ENCODE measurements around the gene TRIM47.
A peak's percentile ranks its signal among the peaks of the same experiment; 100 is the strongest.

TRIM47 gene

DNA sequence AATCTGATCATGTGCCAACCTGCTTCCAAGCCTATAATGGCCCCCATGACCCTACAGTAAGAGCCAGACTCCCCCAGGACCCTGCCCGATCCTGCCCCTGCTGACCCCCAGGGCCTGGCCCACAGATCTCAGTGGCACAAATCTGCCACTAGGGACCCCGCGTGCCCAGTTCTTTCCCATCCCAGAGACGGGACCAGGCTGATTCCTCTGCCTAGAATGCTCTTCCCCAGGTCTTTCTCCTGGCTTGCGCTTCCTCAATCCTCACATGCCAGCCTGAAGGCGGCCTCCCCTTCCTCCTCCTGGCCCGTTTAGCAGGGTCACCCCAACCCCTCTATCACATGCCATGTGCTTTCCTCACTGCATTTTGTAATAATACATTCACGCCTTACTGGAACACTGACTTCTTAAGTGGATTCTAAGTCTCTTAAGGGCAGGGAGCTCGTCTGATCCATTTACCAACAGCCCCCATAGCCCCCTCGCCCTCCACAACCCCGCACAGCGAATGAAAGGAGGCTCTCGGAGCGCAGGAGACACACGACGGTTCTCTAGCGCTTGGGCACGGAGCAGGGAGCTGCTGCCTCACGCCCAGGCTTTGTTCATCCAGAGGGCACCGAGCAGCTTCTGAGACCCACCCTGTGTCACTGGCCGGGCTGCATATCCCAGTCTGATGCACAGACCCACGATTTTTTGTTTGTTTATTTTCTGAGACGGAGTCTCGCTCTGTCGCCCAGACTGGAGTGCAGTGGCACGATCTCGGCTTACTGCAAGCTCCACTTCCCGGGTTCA, 17.2 kb upstream of the TRIM47 start:
- H3K4me3 Mint-ChIP-seq = peak overlapping the region; percentile 81 to 84 (median 83)
- TF ChIP-seq, protein P1, sequence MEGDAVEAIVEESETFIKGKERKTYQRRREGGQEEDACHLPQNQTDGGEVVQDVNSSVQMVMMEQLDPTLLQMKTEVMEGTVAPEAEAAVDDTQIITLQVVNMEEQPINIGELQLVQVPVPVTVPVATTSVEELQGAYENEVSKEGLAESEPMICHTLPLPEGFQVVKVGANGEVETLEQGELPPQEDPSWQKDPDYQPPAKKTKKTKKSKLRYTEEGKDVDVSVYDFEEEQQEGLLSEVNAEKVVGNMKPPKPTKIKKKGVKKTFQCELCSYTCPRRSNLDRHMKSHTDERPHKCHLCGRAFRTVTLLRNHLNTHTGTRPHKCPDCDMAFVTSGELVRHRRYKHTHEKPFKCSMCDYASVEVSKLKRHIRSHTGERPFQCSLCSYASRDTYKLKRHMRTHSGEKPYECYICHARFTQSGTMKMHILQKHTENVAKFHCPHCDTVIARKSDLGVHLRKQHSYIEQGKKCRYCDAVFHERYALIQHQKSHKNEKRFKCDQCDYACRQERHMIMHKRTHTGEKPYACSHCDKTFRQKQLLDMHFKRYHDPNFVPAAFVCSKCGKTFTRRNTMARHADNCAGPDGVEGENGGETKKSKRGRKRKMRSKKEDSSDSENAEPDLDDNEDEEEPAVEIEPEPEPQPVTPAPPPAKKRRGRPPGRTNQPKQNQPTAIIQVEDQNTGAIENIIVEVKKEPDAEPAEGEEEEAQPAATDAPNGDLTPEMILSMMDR (IDR thresholded peaks at IDR 0.05; ENCODE audit: unreplicated experiment in 3 of 3) = no peak
- peak overlapping the region; percentile 35 to 51 (median 48) for H3K27ac Mint-ChIP-seq
- peaks cover 14% of the 10 kb centered on the region for H3K36me3 Mint-ChIP-seq (ENCODE audit: low read depth)
- no peaks in the 10 kb centered on the region for H3K27me3 Mint-ChIP-seq (ENCODE audit: low read depth)
- H3K9me3 Mint-ChIP-seq = no peaks in the 10 kb centered on the region
- peaks cover 23% of the 10 kb centered on the region for H3K4me1 Mint-ChIP-seq

DNA sequence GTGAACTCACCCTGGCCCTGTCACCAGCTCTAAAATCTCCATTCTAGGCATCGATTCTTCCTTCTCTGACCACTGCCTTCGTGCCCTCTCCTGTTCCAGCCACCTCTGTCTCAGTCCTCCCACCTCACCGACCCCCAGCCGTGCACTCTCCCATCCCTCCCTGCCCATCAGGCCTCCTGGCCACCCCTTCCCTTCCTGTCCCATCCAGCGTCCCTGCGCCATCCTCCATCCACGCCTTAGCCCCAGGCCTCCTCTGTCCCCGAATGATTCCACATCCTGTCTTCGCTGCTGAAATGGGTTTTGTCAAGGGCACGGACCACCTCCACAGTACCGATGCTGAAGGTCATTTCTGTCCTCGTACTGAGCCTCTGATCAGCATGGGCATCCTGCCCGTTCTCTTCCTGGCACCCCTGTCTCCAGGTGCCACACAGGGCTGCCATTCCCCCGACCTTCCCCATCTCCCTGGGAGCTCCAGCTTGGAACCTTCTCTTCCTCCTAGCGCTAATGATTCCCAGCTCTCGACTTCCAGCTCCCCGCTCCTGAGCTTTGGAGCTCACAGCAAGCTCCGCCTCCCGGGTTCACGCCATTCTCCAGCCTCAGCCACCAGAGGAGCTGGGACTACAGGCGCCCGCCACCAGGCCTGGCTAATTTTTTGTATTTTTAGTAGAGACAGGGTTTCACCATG, 15.8 kb upstream of the TRIM47 start:
- peaks cover 23% of the 10 kb centered on the region for H3K4me1 Mint-ChIP-seq
- H3K36me3 Mint-ChIP-seq (ENCODE audit: low read depth) = peaks cover 13% of the 10 kb centered on the region
- no peaks in the 10 kb centered on the region for H3K9me3 Mint-ChIP-seq
- H3K4me3 Mint-ChIP-seq = peak overlapping the region; percentile 68 to 77 (median 72)
- TF ChIP-seq, protein P1 (IDR thresholded peaks at IDR 0.05; ENCODE audit: unreplicated experiment in 3 of 3) = no peak
- H3K27me3 Mint-ChIP-seq (ENCODE audit: low read depth) = no peaks in the 10 kb centered on the region
- peak overlapping the region in 2 of 3 experiments; percentile 8 to 32 for H3K27ac Mint-ChIP-seq

DNA sequence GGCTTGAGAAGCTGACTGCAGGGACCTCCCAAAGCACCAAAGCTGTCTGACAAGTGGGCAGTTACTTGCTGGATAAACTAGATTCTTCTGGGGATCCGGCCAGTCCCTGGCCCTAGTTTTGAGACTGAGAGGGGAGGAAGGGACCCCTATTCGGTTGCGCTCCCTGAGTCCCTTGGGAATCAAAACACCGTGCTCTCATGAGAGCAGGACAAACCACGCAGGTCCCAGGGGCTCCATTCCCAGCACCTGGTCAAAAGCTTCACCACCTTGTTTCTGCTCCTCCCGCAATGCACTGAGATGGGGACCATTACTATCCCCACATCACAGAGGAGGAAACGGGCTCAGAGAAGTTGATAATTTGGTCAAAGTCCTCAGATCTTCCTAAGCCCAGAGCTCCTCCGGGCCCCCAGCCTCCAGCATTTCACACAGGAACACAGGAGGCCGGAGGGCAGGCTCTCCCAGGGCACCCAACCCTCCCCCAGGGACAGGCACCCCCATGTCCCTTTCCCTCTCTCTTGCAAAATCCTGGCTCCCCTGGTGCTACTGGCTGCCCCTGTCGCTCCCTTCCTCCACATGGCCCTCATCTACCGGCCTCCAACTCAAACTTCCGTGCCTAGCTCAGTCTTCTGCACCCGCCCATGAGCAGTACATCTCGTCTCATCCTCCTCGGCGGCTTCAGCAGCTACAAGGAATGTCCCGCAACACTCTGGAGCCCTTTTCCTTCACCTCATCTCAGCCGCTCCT, 15.1 kb upstream of the TRIM47 start:
- peak overlapping the region; percentile 68 to 77 (median 72) for H3K4me3 Mint-ChIP-seq
- TF ChIP-seq, protein P1 (IDR thresholded peaks at IDR 0.05; ENCODE audit: unreplicated experiment in 3 of 3) = no peak
- H3K27me3 Mint-ChIP-seq (ENCODE audit: low read depth) = no peaks in the 10 kb centered on the region
- no peaks in the 10 kb centered on the region for H3K9me3 Mint-ChIP-seq
- peaks cover 10% of the 10 kb centered on the region for H3K36me3 Mint-ChIP-seq (ENCODE audit: low read depth)
- peak overlapping the region in 2 of 3 experiments; percentile 8 to 32 for H3K27ac Mint-ChIP-seq
- H3K4me1 Mint-ChIP-seq = peaks cover 23% of the 10 kb centered on the region

DNA sequence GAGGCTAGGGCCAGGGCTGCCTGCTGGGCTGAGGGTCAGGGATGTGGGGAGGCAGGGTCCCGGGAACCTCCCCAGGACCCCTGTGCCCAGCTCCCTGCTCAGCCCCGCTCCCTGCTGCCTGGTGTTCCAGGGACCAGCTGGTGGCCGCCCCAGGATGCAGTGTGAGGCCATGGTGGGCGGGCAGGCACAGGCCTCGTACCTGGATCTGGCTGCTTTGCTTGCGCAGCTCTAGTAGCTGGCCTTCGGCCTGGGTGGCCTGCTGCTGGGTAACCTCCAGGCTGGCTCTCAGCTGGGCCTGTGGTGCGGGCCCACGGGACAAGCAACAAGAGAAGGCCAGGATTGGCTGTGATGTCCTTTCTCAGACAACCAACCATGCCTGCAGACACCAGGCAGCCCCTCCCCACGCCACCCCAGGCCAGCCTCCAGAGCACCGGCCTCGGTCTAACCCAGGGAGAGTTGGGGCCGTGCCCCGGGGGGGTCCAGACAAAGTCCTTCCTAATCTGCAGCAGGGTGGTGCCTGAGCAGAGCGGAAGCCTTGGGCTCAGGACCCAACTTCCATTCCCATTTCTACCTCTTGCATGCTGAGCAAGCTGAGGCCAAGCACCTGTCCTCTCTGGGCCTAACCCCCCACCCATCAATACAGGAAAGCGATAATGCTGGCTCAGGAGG, 14.3 kb upstream of the TRIM47 start:
- Mint-ChIP-seq H3K4me1 (peaks cover 23% of the 10 kb centered on the region), H3K27ac (no peak overlapping the region), H3K27me3 (ENCODE audit: low read depth) (no peaks in the 10 kb centered on the region), H3K9me3 (no peaks in the 10 kb centered on the region), H3K4me3 (peak overlapping the region in 1 of 3 experiments; percentile 16), H3K36me3 (ENCODE audit: low read depth) (peaks cover 10% of the 10 kb centered on the region)
- TF ChIP-seq, protein P1 (IDR thresholded peaks at IDR 0.05; ENCODE audit: unreplicated experiment in 3 of 3) = no peak

DNA sequence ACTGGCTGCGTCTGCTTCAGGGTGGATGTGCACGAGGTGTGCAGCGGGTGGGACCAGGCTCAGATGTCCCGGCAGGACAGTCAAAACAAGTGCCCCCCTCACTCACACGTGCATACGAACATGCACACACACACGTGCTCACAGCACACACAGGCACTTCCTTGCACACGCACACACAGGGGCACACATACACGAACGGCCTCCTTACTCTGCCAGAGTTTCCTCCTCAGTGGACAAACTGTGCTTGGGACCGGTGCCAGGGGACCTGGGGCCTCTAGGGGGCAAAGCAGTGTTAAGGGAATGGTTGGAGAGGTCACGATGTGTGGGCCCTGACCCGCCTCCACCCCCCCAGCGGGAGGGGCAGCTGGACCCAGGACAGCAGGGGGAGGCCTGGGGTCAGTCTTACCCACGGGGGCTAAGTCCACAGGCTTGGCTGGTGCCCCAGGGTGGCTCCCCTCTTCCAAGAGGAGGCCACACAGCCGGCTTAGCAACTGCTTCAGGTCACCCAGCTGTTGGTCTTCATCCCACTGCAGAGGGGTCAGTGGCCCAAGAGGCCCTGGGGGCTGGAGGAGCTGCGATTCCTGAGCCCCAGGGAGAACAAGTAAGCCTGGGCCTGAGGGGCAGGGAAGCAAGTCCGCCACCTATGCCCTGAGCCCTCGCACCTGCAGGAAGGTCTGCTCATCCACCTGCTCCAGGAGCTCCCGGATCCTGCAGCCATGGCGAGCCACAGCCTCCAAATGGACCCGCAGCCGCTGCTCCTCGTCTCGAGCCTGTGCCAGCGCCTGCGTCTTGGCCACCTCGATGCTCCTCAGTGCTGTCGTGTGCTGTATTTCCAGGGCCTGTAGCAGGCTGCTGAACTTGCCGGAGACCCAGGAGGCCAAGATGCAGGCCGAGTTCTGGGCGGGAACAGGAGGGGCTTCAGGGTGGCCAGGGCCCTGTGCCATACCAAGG, 13.5 kb upstream of the TRIM47 start:
- TF ChIP-seq, protein P1 (IDR thresholded peaks at IDR 0.05; ENCODE audit: unreplicated experiment in 3 of 3) = no peak
- Mint-ChIP-seq H3K4me3 (no peak overlapping the region), H3K4me1 (peaks cover 18% of the 10 kb centered on the region), H3K27ac (no peak overlapping the region), H3K9me3 (no peaks in the 10 kb centered on the region), H3K27me3 (ENCODE audit: low read depth) (peaks cover 3% of the 10 kb centered on the region), H3K36me3 (ENCODE audit: low read depth) (peaks cover 10% of the 10 kb centered on the region)
